ENCODE results near the gene AUTS2. TPM values are rescaled to one million over a fixed set of nuclear protein-coding genes. Genes with fewer than 3 reads are reported as not detected.

The AUTS2 gene
- total and polyA plus RNA-seq, 10 donors, result 6.1 to 54.8 (median 29.1) TPM

- TF ChIP-seq POLR2A (IDR thresholded peaks at IDR 0.05), result no peak
- TF ChIP-seq, protein P1, sequence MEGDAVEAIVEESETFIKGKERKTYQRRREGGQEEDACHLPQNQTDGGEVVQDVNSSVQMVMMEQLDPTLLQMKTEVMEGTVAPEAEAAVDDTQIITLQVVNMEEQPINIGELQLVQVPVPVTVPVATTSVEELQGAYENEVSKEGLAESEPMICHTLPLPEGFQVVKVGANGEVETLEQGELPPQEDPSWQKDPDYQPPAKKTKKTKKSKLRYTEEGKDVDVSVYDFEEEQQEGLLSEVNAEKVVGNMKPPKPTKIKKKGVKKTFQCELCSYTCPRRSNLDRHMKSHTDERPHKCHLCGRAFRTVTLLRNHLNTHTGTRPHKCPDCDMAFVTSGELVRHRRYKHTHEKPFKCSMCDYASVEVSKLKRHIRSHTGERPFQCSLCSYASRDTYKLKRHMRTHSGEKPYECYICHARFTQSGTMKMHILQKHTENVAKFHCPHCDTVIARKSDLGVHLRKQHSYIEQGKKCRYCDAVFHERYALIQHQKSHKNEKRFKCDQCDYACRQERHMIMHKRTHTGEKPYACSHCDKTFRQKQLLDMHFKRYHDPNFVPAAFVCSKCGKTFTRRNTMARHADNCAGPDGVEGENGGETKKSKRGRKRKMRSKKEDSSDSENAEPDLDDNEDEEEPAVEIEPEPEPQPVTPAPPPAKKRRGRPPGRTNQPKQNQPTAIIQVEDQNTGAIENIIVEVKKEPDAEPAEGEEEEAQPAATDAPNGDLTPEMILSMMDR (IDR thresholded peaks at IDR 0.05 in 8 of 11, conservative IDR thresholded peaks at IDR 0.05 in 3 of 11), result no peak
- no peak for TF ChIP-seq POLR2AphosphoS5 (IDR thresholded peaks at IDR 0.05)
- Histone ChIP-seq H3K27me3 (replicated peaks in 1 of 7) (no peaks in the 10 kb centered on the region), H3K36me3 (no peaks in the 10 kb centered on the region), H3K27ac (no peak overlapping the region), H3K9me3 (no peaks in the 10 kb centered on the region), H3K4me1 (peaks cover 0 to 27% (median 14%) of the 10 kb centered on the region in 6 donors), H3K4me3 (no peak overlapping the region)
- intact Hi-C loops (cut with DNase I; ENCODE audit: low total_unique reads), result no loop called here
- DNase-seq, result no peak
- 61 to 75% (median 67%) methylated on average over 2 of the region's 2 CpGs for WGBS, 5 donors
Measured at GRCh38 chr7:69799990-69800389, 201.7 kb downstream of the AUTS2 start.

DNA sequence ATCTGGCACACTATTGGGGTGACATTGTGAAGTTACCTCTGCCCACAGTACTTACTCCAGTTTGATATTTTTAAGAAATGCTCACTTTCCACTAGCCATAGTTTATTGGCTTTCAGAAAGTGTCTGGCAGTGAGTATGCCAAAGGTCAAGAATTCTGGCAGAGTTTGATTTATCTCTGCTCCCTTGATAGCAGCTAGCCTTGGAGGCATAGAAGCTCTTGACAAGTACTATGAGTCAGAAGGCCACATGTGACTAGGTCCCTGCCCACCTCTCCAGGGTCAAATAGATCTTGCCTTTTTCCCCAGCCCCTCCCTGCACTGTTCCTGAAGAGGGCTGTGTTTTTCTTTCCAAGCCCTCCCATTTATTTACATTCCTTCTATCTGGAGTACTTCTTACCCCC, 202.2 kb downstream of the AUTS2 start:
- Histone ChIP-seq H3K36me3 (no peaks in the 10 kb centered on the region), H3K27me3 (replicated peaks in 1 of 7) (no peaks in the 10 kb centered on the region), H3K27ac (no peak overlapping the region), H3K9me3 (no peaks in the 10 kb centered on the region), H3K4me1 (peaks cover 0 to 27% (median 14%) of the 10 kb centered on the region in 6 donors), H3K4me3 (no peak overlapping the region)
- no peak for DNase-seq
- intact Hi-C loops (cut with DNase I; ENCODE audit: low total_unique reads), result no loop called here
- TF ChIP-seq, protein P1 (IDR thresholded peaks at IDR 0.05 in 8 of 11, conservative IDR thresholded peaks at IDR 0.05 in 3 of 11), result no peak
- TF ChIP-seq POLR2AphosphoS5 (IDR thresholded peaks at IDR 0.05), result no peak
- TF ChIP-seq POLR2A (IDR thresholded peaks at IDR 0.05), result no peak

- TF ChIP-seq POLR2A (IDR thresholded peaks at IDR 0.05) (no peak), POLR2AphosphoS5 (IDR thresholded peaks at IDR 0.05) (no peak)
- TF ChIP-seq, protein P1 (IDR thresholded peaks at IDR 0.05 in 8 of 11, conservative IDR thresholded peaks at IDR 0.05 in 3 of 11), result no peak
- no peak overlapping the region for H3K4me3 ChIP-seq
- H3K27me3 ChIP-seq (replicated peaks in 1 of 7), result no peaks in the 10 kb centered on the region
- no peak overlapping the region for H3K27ac ChIP-seq
- peaks cover 0 to 27% (median 14%) of the 10 kb centered on the region in 6 donors for H3K4me1 ChIP-seq
- no peaks in the 10 kb centered on the region for H3K36me3 ChIP-seq
- intact Hi-C loops (cut with DNase I; ENCODE audit: low total_unique reads), result no loop called here
- WGBS, 5 donors, result 65 to 78% (median 71%) methylated on average over 5 of the region's 5 CpGs
- no peak for DNase-seq
- H3K9me3 ChIP-seq, result no peaks in the 10 kb centered on the region
Measured at GRCh38 chr7:69801729-69802682, 203.7 kb downstream of the AUTS2 start.

All from spleen (tissue), 11 donors.